Stimulated activated CD4-positive, alpha-beta T cell treated with anti-CD3 and anti-CD28 coated beads, Interleukin-12 subunit alpha, Interleukin-12 subunit beta, amount 100 ng/mL, for 48 hours (primary cell): ENCODE results near the gene GBF1.

ENCODE experiments used
- DNase-seq, 3 donors: peaks; one replicate each; pipeline ENCODE4 v3.0.0-alpha.2; 2020; ENCODE audit warnings: low read depth in 2 of 3, low spot score in 1 of 3

Gene GBF1

DNA sequence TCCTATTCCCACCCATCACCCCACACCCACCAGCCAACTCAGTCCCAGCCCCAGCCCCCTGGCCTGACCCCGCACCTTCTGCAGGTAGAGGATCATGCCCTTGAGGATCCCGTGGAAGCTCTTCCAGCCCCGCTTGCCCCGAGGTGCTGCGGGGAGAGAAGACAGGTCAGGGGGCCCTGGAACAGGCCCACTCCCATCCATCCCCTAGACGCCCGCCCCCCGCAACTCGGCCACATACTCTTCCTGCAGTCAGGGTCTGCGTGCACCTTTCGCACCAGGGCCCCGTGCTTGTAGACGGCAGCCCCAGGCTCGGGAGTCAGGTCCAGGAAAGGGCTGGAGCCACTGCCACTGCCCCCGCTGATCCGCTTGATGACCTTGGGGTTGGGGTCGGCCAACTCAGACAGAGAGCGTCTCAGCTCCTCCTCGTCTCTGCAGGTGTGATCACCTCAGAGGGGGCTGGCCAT, 159.8 kb downstream of the GBF1 start:
- no peak for DNase-seq

DNA sequence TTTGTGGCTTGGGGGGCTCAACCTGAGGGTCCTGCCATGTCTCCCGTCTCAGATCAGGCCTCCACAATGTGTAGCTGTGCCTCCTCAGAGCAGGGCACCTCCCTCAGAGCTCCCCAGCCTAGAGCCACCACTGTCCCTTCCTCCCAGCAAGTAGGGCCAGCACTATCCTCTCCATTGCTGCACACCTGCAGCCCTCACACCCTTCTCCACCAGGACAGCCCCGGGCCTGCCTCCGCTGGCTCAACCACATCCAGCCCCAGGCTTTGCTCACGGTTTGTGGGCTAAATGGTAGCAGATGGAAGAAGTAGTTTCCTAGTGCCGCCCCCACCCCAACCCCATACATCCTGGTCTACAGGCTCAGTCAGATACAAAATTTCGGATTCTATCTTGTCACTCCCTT, 160.3 kb downstream of the GBF1 start:
- no peak for DNase-seq

DNA sequence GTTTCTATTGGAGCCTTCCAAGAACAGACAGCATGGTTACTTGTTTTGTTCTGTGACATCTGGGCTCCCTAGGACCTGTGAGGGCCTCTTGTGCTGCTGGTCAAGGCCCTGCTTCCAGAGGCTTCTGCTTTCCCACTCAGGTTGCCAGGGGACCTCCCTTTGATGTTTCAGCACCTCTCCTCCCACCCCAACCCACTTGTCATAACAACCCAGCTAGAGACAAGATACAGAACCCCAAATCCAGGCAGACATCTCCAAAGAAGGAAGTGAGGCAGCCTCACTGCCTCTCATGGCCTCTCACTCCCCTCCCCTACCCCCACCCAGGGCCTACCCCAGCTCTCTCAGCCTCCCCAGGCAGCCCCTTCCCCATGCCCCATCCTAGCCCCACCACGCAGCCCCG, 161.5 kb downstream of the GBF1 start:
- no peak for DNase-seq

DNA sequence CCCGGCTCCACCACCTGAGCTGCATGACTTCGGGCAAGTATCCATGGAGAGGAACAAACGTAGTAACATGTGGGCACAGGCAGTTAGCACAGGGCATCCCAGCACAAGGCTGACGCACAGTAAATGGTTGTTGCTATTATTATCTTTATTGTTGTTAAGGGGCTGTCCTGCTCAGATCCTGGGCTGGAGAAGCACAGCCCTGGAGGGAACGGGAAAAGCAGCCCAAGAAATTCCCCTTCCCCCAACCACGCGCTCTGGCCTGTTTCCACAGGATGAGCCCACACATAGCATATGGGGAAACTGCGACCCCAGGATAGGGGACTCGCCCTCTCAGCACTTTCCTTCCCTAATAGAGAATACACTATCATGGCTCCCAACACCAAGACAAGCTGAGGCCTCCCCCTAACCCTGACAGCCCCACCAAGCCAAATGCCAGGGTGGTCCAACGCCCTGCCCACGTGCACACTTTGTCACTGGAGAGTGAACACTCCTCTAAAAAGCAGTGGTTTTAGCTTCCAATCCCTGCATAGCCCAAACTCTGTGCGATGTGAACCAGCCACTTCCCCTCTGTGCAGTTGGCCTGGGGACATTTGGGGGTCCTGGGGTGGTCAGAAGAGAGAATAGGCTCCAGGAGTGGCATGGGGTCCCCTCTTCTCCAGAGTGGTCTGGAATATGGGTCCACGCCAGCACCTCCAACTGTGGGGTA, 162.2 kb downstream of the GBF1 start:
- DNase-seq = no peak

DNA sequence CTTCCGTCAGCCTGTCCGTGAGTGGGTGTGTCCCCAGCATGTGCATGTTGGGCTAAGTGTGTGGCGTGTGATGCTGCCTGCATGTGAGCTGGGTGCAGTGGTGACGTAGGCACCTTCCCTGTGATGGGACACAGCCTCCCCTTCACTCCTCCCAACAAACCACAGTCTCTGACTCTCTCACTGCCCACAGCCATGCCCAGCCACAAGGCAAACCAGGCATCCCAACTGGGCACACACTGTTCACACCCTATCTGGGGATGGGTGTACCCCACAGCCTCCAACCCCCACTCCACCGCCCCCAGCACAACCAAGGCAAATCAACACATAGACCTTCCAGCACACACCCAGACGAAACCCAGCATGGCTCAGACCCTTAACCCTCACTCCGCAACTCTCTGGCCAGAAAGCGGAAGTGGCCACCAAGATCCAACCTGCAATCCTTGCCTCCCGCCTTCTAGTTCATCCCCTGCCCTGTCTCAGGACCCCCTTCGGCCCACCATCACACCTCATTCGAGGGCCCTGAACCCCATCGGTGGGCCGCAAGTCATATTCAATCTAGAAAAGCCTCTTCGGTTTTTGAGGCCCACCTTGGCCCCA, 162.9 kb downstream of the GBF1 start:
- DNase-seq = no peak

DNA sequence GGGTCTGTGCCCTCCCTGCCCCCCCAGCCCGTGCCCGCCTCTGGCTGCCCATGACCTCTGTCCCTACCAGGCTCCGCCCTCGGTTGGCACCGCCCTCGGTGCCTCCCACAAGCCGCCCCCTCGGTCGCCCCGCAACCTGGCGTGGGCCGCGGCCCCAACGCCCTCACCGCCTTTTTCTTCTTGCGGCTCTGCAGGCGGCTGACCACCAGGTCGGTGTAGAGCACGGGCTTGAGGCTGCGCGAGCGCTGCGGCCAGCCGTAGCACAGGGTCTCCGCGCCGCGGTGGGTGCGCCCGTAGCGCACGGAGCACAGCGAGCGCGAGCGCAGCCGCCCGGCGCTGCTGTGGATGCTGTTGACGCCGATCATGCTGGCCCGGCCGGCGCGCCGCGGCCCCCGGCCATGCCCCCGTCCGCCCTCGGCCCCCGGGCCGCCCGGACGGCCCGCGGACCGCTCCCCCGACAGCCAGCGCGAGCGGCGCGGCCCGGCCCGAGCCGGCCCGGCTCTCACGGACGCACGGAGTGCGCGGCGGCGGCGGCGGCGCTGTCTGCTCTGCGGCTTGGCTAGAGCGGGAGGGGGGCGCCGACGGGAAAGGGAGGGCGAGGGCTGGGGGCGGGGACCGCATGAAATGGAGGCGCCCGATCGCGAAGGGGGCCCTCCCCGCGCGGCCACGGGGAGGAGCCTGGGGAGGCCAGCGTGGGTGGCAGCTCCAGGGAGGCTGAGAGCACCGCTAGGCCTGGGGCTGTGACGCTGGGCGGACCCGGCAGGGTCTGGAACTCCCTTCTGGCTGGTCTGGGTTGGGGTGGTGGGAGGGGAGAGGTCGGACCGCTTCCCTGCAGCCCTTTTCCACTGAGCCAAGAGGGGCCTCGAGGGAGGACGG, 163.6 kb downstream of the GBF1 start:
- peak; percentile 65 to 75 (median 71) for DNase-seq

DNA sequence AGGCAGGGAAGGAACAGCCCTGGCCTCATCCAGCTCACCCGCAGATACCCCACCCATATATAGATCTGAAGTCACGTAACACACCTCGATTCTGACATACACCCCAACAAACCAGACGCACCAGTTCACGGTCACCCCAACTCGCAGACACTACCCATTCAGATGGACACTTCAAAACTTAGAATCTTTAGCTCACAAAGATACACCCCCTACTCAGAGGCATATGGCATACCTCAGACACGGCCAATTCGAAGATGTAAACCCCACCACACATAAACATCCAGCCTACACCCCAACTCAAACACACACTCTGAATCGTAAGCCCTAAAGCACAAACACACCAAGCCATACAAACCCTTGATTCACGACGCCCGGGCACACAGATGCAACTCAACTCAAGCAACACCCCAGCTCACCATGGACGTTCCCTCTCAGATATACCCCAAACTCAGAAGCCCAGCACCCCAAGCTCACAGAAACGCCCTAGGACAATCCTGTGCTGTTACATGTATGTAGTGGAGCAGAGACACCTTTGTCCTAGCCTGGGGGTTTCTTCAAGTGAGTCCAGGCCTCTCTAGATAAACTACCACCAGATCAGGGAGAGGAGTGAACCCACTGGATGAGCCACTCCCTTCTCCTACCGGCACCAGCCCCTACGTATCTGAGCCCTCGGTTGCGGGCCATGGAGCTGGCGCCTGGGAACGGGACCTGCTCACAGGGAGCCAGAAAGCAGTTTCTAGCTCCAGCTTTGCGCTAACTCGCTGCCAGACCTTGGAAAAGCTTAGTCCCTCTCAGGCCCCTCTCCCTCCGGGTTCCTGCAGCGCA, 164.5 kb downstream of the GBF1 start:
- no peak for DNase-seq

DNA sequence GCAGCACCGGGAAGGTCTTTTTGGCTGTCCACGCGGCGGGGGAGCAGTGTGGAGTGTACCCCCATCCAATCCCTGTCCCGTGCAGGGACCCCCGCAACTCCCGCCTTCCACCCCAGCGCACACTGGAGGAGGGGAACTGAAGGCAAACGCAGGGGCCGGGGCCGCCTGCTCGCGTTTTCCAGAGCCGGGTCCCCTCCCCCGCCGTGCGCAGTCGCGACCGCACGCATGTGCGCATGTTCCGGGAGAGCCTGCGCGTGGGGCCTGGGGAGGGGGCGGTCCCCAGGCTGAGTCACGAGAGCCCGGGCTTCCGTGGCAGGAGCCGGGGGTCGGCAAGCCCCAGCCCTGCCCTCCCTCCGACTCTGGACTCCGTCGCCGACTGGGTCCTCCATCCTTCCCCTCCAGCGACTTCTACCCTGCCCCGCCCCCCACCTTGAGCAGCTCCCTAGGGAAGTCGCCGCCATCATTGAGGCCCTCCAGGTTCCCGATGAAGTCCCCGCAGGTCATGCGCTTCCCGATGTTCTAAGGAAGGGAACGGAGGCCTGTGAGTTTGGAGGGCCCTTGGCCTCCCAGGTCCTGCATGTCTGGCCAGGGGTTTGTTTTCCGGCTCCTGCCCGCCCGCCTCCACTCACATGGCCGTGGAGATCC, 165.2 kb downstream of the GBF1 start:
- DNase-seq = peak in 1 of 3 donors; percentile 61

DNA sequence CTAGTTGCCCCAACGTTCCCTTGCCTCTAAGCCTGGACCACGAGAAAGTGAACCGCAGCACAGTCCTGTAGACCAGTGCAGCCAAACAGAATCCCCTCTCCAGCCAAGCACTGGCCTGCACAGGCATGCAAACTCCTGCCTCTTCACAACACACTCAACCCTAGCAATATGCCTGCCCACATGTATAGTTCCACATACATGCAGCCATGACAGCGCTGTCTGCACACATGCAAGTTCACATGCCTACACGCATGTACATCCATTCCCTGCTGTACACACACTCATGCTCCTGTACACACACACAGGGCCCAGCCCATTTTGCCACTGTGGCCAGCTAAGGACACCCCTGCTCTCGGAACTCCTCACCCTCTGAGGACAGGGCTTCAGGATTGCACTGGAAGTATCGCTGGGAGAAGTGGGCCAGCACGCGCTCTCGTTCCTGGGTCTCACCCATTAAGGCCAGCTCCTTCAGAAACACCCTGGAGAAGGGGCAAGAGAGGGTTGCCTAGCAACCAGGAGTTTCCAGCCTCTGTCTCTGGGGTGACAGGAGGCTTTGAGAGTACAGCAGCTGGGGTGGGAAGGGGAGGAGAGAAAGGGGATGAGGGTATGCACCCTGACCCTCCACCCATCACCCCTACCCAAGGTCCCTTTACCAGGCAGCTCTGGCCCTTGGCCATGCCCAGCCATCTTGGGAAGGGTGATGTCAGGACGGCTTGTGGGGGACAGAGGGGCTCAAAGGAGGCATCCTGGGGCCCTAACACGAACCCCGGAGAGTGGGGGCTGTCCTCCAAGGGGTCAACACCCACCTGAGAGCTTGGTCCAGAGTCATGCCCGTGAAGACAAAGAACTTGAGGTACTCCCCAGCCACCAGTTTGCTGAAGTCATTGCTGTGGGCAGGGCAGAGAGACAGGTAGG, 166.3 kb downstream of the GBF1 start:
- no peak for DNase-seq

DNA sequence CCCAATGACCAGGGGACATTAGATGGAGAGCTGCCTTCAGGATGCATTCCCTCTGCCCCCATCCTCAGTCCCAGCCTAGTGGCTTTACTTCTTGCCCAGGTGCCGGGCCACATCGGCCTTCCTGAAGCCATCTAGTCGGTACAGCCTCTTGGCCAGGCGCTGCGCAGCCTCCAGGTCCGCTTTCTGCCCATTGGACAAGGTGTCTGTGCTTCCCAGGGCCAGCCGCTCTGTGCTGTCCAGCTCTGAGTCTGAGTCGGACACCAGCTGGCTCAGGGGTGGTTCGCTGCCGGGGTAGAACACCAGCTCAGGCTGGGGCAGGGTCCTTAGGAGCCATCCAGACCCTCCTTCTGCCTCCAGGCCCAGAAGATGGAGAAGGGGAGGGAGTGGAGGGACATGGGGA, 167.0 kb downstream of the GBF1 start:
- DNase-seq = no peak

DNA sequence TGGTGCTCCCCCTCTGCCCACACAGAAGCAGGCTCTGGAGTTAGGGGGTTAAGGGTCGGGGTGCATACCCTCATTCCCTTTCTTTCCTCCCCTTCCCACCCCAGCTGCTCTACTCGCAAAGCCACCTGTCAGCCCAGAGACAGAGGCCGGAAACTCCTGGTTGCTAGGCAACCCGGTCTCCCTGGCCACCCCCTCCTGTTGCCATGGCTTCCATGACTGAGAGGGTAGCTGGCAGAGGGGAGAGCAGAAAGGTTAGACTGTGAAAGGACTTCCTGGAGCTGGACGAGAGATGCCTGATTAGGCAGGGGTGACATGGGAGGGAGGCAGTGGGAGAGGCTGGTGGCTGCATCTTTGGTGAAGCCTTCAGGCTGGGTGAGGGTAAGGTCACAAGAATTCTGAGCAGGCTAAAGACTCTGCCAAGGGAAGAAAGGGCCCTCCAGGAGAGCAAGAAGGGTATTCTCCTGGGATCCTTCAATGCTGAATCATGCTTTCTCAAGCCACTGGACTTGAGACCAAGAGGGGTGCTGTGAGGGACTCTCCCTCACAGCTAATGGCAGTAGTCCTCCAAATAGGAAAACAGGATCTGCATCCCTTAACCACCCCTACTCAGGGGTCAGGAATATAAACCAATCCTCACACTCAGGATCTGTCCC, 167.8 kb downstream of the GBF1 start:
- no peak for DNase-seq

DNA sequence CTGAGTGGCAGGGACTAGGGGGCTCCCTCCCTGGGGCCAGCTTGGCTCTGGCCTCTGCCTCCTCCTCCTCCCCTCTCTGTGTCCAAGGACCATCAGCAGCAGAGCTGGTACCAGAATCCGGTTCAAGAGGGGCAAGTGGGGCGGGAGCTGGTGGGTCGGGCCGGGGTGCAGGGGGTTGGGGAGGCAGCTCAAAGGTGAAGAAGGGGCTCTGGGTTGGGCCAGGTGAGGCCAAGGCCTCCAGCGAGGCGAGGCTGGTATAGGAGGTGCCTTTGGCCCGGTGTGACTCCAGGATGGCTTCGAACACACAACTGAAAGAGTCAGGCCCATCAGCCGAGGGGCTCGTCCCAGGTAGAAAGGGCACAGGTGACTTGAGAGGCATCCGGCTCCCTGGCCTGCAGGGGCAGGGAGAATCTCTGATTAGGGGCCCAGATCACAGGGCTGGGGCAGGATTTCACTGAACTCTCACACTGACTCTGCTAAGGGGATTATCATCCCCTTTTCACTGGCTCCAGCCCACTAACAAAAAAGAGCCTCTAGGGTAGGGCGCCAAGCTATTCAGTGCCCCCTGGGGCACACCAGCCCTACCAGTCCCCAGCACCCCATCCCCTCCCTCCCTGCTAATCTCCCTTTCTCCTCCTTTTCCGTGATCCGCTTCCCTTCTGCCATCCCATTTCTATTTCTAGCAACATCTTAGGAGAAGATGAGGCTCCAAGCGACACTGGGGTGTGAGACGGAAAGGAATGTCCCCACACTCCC, 168.7 kb downstream of the GBF1 start:
- DNase-seq = no peak

DNA sequence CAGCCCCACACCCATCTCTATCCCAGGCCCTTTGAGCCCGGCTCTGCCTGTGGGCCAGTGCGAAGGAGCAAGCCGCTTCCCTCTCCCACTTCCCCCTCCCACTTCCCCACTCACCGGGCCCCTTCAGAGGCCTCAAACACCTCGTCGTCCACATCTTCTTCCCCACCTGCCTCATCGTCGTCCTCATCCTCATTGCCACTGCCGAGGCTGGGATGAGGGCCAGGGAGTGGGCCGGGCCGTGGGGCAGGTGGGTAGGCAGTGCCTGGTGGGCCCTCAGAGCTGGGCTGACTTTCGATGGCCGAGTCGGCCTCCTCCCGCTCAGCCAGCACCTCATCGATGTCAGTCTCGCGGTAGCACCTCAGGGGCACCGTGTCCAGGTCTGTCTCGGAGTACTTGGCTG, 169.4 kb downstream of the GBF1 start:
- no peak for DNase-seq

DNA sequence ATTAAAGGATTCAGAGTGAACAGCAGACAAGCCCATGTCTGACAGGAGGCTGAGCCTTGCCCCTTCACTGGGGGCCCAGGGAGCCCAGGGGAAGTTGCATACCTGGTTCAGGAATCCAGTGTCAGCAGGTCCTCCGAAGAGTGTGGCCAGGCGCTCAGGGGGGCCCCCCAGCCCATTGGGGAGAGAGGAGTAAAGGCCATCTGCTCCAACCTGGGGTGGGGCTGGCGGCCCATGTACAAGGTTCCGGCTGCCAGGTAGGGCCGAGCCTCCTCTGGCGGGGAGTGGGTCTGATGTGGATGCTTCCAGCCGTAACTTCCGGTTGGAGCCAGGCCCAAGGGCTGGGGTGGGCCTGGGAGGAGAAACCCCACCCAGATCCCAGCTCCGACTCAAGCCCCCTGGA, 171.0 kb downstream of the GBF1 start:
- DNase-seq = no peak

DNA sequence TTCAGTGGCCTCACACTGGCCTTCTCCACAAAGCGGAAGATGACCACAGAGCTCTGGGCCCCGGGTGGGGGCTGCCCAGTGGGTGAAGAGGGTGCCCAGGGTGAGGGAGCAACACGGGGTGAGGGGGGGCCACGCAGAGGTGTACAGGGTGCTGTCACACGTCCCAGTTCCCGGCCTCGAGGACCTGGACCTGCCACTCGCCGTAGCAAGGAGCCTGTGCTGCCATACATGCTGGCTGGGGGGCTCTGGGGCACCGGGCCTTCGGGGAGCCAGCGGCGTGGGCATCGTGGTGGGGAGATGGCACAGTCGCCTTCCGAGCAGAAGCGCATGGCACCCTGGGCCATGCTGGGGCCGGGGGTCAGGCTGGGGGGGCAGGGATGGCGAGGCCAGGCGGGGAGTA, 171.4 kb downstream of the GBF1 start:
- DNase-seq = no peak

DNA sequence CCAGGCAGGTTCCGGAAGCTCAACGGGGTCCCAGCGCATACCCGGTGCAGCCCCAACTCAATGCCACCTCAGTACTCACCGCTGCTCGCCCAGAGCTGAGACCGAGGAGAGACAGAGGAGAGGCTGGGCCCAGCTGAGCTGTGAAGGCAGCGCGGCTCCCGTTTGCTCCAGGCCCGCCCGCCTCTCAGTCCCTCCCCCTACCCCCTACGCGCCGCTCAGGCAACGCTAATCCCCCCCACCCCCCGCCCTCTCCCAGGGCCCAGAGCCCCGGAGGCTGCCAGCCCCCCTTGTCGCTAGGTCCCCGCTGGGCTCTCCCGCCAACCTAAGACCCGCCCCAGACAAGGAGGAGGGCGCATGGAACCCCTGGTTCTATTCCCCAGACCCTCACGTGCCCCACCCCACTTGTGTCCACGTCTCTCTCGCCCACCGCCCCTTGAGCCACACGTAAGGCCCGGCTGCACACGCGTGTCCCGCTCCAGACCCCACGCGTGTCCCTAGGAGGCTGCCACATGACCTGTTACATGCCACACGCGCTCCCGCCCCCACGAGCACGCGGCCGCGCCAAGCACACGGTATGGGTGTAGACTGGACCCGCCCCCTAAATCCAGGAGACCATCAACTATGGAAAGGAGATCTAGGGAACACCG, 173.4 kb downstream of the GBF1 start, which contains the start of gene PSD:
Gene PSD (minus strand): TSS at position 164 of the 647 bp plus-strand sequence. CDS start 1,747 bp downstream, outside the sequence.
- no peak for DNase-seq

DNA sequence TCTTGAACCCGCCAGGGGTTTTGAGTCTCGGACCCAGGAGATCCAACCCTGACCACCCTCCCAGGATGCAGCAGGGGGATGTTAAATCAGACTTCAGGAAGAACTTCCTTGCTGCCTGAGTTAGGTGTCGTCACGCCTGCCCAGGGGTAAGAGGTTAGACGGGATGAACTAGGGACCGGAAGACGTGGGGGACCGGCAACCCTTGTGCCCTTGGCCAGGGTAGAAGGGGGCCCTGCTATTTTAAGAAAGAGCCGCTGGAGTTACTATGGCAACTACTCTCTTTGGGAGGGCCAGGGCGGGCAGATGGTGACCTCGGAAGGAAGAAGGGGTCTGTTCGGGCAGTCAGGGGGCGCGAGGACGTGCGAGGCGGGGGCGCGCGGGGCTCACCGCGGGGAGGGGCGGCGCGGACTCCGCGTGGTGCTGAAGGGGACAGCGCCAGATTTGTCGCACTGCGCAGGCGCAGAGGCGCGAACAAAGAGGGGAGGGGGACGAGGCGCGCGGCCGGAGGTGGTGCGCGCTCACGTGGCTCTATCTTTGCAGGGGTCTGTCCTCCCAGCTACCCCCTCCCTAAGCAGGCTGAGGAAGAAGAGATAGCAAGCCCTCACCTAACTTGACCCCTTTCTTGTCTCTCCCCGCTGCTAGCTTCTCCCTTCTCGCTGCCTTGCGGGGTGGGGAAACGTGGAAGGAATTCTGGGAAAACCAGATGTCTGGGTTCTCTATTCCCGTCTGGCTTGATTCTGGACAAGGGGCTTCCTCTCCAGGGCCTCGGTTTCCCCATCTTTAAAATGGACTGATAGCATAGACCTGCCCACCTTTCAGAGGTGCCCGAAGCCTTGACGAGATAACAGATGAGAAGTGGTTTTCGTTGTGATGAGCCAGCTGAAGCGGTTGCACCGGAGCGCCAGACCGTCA, 174.2 kb downstream of the GBF1 start:
- peak in 2 of 3 donors; percentile 60 to 67 for DNase-seq
